VCaP (cell line): ENCODE results near the gene TMEM11.
A peak's percentile ranks its signal among the peaks of the same experiment; 100 is the strongest.

Source experiments
- H3K27ac ChIP-seq: fragments of 450-650 bp; 2 replicates; pipeline ENCODE4 v1.5.1; 2017
- TF ChIP-seq, protein P1 (sequence below): fragments of 450-650 bp; conservative IDR thresholded peaks from 2 replicates; pipeline ENCODE4 v1.5.1; 2017; ENCODE audit warnings: mild to moderate bottlenecking, moderate library complexity

Gene TMEM11

DNA sequence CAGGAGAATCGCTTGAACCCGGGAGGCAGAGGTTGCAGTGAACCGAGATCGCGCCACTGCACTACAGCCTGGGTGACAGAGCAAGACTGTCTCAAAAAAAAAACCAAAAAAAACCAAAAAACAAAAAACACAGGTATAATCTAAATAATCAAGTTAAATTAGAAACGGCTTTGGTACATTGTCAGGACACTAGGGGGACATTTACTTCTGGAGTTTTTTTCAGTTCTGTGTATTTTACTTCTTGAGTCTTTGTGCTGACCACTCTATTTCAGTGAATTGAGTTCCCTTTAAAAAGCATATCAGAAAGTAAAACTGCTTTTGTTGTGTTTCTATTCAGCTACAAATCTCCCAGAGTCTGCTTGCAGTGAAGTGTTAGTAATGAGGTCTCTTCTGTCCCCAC lies 50.9 kb downstream of the TMEM11 start:
- peak overlapping the region; percentile 37 for H3K27ac ChIP-seq
- TF ChIP-seq, protein P1, sequence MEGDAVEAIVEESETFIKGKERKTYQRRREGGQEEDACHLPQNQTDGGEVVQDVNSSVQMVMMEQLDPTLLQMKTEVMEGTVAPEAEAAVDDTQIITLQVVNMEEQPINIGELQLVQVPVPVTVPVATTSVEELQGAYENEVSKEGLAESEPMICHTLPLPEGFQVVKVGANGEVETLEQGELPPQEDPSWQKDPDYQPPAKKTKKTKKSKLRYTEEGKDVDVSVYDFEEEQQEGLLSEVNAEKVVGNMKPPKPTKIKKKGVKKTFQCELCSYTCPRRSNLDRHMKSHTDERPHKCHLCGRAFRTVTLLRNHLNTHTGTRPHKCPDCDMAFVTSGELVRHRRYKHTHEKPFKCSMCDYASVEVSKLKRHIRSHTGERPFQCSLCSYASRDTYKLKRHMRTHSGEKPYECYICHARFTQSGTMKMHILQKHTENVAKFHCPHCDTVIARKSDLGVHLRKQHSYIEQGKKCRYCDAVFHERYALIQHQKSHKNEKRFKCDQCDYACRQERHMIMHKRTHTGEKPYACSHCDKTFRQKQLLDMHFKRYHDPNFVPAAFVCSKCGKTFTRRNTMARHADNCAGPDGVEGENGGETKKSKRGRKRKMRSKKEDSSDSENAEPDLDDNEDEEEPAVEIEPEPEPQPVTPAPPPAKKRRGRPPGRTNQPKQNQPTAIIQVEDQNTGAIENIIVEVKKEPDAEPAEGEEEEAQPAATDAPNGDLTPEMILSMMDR: no peak

DNA sequence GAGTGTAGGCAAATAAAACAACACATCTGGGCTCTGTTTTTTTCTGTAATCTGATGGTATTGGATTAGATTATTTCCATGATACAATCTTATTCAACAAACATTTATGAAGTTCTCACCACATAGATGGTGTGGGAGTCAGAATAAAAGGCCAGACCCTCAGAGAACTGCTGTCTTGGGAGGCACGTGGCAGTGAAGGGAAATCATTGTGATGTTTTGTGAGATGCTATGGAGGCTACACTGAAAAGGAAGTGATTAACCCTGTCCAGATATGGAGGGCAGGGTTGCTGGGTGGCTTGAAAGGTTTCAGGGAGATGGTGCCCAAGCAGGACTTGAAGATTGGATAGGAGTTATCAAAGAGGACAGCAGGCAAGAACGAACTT lies 51.6 kb downstream of the TMEM11 start:
- TF ChIP-seq, protein P1: no peak
- peak overlapping the region; percentile 37 for H3K27ac ChIP-seq

DNA sequence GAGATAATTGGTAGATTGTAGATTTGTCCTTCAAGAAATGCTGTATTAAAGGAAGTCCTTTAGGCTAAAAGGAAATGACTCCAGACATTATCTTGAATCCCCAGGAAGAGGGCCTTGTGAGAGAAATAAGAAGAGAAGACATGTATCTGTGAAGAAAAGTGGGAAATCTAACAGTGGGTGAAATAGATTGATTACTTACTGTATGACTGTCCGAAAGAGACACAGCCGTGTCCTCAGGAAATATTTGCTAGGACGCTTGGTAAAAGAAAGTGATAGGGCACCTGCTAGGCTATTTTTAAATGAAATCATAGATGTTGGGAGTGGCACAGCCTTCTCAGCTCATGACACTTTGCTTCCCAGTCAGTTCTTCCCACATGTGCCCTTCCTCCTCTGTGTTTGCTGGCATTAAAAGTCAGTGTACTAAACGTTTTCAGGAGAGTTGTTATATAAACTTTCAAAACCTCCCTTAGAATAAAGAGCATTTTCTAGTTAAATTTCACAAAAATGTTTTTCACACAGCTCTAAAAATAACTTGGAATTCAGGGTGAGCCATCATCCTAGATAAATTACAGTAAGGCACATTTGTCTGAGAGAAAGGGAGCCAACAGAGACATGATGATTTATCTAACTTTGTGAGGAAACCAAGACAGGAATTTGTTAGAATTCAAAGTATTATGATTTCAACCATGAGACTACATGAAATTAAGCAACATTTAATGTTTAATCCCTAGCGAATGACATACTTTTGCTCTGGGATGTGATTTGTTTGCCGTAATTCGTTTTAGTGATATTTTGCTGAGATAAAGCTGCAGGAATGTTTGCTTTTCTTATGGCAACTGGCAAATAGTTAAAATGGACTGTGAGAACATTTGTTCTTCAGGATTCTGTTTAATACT lies 52.2 kb downstream of the TMEM11 start:
- H3K27ac ChIP-seq: peak overlapping the region; percentile 37
- TF ChIP-seq, protein P1: no peak

DNA sequence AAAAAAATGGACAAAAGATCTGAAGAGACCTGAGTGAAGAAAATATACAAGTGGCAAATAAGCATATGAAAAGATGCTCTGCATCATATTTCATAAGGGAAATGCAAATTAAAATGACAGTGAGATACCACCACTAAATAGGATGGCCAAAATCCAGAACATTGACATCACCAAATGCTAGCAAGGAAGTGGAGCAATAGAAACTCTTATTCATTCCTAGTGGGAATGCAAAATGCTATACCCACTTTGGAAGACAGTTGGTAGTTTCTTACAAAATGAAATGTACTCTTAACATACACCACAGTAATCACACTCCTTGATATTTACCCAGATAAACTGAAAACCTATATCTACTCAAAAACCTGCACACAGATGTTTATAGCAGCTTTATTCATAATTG lies 53.6 kb downstream of the TMEM11 start:
- no peak overlapping the region for H3K27ac ChIP-seq
- TF ChIP-seq, protein P1: no peak

DNA sequence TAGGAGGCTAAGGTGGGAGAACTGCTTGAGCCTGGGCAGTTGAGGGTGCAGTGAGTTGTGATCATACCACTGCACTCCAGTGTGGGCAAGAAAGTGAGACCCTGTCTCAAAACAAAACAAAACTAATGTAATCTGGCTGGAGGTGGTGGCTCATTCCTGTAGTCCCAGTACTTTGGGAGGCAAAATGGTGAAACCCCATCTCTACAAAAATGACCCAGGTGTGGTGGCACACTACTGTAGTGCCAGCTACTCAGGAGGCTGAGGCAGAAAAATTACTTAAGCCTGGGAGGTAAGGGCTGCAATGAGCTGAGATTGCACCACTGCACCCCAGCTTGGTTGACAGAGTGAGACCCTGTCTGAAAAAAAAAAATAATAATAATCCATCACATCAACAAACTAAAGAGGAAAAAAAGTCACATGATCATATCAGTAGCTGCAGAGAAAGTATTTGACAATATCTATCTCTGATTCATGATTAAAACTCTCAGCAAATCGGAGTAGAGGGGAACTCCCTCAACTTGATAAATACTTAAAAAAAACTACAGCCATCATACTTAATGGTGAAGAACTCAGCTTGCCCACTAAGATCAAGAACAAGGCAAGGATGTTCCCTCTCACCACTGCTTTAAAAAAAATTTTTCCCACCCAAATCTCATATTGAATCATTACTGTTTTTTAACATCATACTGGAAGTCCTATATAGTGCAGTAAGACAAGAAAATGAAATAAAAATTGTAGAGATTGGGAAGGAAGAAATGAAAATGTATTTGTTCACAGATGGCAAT lies 56.2 kb downstream of the TMEM11 start:
- H3K27ac ChIP-seq: no peak overlapping the region
- TF ChIP-seq, protein P1: no peak

DNA sequence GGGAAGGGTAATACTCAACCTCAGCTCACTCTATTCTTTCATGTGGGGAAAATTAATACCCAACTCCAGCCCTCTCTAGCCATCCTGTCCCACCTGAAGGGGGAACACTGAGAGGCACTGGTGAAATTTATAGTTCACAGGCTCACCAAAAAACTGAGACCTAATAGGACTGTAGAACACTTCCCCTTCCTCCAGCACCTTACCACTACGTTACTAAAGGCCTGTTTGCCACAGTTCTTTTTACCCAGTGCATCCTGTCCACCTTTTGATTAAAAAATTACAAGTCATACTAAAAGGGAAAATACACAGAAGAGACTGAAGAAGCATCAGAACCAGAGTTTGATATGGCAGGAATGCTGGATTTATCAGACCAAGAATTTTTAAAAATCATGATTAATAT lies 61.2 kb downstream of the TMEM11 start:
- no peak overlapping the region for H3K27ac ChIP-seq
- TF ChIP-seq, protein P1: no peak

DNA sequence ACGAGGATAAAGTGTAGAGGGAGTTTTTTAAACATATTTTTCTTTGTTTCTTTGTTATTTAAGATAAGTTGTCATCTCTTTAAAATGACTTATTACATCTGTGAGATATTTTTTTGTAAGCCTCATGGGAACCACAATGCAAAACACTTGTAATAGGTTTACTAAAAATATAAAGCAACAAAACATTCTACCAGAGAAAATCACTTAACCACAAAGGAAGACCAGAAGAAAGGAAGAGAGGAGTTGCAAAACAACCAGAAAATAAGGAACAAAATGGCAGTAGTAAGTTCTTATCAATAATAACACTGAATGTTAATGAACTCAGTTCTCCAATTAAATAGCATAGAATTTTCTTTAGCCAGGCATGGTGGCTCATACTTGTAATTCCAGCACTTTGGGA lies 64.3 kb downstream of the TMEM11 start:
- no peak overlapping the region for H3K27ac ChIP-seq
- TF ChIP-seq, protein P1: no peak
